ENCODE measurements around the gene TAF11L13.
A peak's percentile ranks its signal among the peaks of the same experiment; 100 is the strongest.

Gene TAF11L13

DNA sequence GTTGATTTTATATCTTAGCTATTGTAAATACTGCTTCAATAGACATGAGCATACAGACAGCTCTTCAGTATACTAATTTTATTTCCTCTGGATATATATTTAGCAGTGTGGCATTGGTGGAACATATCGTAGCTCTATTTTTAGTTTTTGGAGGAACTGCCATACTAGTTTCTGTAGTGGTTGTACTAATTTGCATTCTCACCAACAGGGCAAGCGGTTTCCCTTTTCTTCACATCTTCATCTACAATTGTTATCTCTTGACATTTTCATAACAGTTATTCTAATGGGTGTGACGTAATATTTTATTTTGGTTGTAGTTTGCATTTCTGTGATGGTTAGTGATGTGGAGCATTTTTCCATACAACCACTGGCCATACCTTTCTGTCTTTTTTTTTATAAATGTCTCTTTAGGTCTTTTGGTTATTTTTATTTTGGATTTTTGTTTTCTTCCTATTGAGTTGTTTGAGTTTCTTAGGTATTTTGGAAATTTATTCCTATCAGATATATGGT is 34.9 kb downstream of the TAF11L13 start:
- CTCF ChIA-PET: no interaction called here
- DNase-seq (ENCODE audit: low spot score): no peak
- TF ChIP-seq, protein P1, sequence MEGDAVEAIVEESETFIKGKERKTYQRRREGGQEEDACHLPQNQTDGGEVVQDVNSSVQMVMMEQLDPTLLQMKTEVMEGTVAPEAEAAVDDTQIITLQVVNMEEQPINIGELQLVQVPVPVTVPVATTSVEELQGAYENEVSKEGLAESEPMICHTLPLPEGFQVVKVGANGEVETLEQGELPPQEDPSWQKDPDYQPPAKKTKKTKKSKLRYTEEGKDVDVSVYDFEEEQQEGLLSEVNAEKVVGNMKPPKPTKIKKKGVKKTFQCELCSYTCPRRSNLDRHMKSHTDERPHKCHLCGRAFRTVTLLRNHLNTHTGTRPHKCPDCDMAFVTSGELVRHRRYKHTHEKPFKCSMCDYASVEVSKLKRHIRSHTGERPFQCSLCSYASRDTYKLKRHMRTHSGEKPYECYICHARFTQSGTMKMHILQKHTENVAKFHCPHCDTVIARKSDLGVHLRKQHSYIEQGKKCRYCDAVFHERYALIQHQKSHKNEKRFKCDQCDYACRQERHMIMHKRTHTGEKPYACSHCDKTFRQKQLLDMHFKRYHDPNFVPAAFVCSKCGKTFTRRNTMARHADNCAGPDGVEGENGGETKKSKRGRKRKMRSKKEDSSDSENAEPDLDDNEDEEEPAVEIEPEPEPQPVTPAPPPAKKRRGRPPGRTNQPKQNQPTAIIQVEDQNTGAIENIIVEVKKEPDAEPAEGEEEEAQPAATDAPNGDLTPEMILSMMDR (conservative IDR thresholded peaks at IDR 0.05; ENCODE audit: low read depth): no peak
- POLR2A ChIA-PET (ENCODE audit: low non-redundant PET): no interaction called here
- no peak overlapping the region for H3K27ac ChIP-seq

DNA sequence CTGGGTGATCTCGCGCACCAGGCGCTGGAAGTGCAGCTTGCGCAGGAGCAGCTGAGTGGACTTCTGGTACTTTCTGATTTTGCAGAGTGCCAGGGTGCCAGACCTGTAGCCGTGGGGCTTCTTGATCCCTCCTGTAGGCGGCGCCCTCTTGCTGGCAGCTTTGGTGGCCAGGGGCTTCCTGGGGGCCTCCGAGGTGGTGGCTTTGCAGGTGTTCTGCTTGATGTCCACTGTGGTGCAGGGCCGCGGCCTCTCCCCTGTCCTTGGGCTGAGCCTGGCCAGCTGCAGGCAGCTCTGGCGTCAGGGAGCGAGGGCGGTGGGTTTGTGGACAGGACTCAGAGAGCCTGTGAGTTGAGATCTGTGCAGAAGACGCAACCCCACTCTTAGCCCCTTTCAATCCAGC is 38.5 kb downstream of the TAF11L13 start:
- no peak overlapping the region for H3K27ac ChIP-seq
- ChIA-PET POLR2A (ENCODE audit: low non-redundant PET) (no interaction called here), CTCF (interaction anchor here (0.5 kb wide), 1 partner anchor 228 kb away, joined by 3 read pairs; no protein-coding TSS in a partner anchor)
- DNase-seq (ENCODE audit: low spot score): no peak
- TF ChIP-seq, protein P1 (conservative IDR thresholded peaks at IDR 0.05; ENCODE audit: low read depth): no peak

DNA sequence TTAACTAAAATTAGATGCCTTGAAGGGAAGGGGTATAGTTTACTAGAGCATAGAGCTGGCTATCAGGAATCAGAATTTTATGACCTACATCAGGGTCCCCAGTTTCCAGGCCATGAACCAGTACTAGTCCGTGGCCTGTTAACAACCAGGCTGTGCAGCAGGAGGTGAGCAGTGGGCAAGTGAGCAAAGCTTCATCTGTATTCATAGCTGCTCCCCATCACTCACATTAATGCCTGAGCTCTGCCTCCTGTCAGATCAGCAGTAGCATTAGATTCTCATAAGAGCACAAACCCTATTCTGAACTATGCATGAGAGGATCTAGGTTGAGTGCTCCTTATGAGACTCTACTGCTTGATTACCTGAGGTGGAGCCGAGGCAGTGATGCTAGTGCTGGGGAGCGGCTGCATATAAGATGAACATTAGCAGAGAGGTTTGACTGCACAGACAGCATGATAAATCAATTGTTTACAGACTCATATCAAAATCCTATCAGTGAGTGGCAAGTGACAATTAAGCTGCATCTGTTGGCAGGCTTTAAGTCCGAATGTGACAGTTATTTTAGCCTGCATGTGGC is 47.0 kb downstream of the TAF11L13 start:
- TF ChIP-seq, protein P1 (conservative IDR thresholded peaks at IDR 0.05; ENCODE audit: low read depth): no peak
- POLR2A ChIA-PET (ENCODE audit: low non-redundant PET): no interaction called here
- CTCF ChIA-PET: no interaction called here
- no peak for DNase-seq (ENCODE audit: low spot score)
- no peak overlapping the region for H3K27ac ChIP-seq

DNA sequence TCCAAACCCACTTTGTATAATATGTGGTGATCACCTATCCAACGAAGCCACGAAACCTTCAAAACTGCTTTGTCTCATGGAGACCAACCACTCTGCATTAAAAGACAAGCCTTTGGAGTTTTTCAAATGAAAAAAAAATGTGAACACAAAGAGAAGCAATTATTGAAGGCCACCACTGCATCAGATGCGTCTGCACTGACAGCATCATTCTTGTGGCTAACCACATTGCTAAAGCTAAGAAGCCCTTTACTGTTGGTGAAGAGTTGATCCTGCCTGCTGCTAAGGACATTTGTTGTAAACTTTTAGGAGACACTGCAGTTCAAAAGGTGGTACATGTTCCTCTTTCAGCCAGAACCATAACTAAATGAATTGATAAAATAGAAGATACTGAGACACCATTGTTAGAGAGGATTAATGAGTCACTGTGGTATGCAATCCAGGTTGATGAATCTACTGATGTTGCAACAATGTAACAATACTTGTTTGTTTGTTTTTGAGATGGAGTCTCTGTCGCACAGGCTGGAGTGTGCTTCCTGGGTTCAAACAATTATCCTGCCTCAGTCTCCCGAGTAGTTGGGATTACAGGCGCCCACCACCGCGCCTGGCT is 47.8 kb downstream of the TAF11L13 start:
- CTCF ChIA-PET: interaction anchor here (0.7 kb wide), 1 partner anchor 197 kb away, joined by 3 read pairs; no protein-coding TSS in a partner anchor
- POLR2A ChIA-PET (ENCODE audit: low non-redundant PET): no interaction called here
- peak; percentile 13 for DNase-seq (ENCODE audit: low spot score)
- H3K27ac ChIP-seq: no peak overlapping the region
- TF ChIP-seq, protein P1 (conservative IDR thresholded peaks at IDR 0.05; ENCODE audit: low read depth): no peak

DNA sequence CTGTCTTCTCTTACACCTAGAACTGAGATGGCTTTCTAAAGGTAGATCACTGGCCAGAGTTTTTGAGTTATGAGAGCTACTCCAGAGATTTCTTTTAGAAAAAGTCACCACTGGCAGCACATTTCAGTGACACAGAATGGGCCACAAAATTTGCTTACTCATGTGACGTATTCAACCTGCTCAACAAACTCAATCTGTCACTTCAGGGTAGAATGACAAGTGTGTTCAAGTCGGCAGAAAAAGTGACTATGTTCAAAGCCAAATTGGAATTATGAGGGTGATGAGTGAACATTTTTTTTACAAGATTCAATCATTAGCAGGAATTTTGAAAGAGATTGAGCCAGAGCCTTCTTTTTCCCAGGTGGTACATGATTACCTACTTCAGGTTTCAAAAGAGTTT is 48.8 kb downstream of the TAF11L13 start:
- POLR2A ChIA-PET (ENCODE audit: low non-redundant PET): no interaction called here
- TF ChIP-seq, protein P1 (conservative IDR thresholded peaks at IDR 0.05; ENCODE audit: low read depth): no peak
- no peak for DNase-seq (ENCODE audit: low spot score)
- H3K27ac ChIP-seq: no peak overlapping the region
- CTCF ChIA-PET: interaction anchor here (0.7 kb wide), 1 partner anchor 196 kb away, joined by 3 read pairs; no protein-coding TSS in a partner anchor
